H9 (cell line): Measurements from ENCODE around the gene BPIFA1. TPM values are rescaled to one million over a fixed set of nuclear protein-coding genes. Genes with fewer than 3 reads are reported as not detected.

Experiments
- DNase-seq: peaks from one replicate; pipeline ENCODE4 v3.0.0-alpha.2; 2017
- H2AFZ ChIP-seq: one replicate; pipeline ENCODE4 v1.6.1; 2013; ENCODE audit warnings: mild to moderate bottlenecking, low read length, control low read depth, moderate library complexity
- H2AK5ac ChIP-seq: 2 replicates; pipeline ENCODE4 v1.6.1; 2013; ENCODE audit warnings: low read length, control low read depth, mixed read lengths; ENCODE audit not compliant: insufficient read length
- H2BK120ac ChIP-seq: one replicate; pipeline ENCODE4 v1.6.1; 2013; ENCODE audit warnings: low read depth, mild to moderate bottlenecking, low read length, control low read depth, inconsistent platforms; ENCODE audit not compliant: poor library complexity, severe bottlenecking
- H2BK12ac ChIP-seq: 2 replicates; pipeline ENCODE4 v1.6.1; 2013; ENCODE audit warnings: low read length, control low read depth, mixed read lengths, low read depth; ENCODE audit not compliant: insufficient read length
- H2BK15ac ChIP-seq: 2 replicates; pipeline ENCODE4 v1.6.1; 2013; ENCODE audit warnings: low read depth, low read length, control low read depth
- H2BK20ac ChIP-seq: one replicate; pipeline ENCODE4 v1.6.1; 2013; ENCODE audit warnings: low read depth, mild to moderate bottlenecking, low read length, control low read depth, inconsistent platforms; ENCODE audit not compliant: poor library complexity, severe bottlenecking
- H2BK5ac ChIP-seq: 2 replicates; pipeline ENCODE4 v1.6.1; 2013; ENCODE audit warnings: low read length, control low read depth, mixed read lengths; ENCODE audit not compliant: insufficient read length
- H3K14ac ChIP-seq: 2 replicates; pipeline ENCODE4 v1.6.1; 2013; ENCODE audit warnings: low read length, control low read depth; ENCODE audit not compliant: insufficient read depth
- H3K18ac ChIP-seq: 2 replicates; pipeline ENCODE4 v1.6.1; 2013; ENCODE audit warnings: low read depth, mild to moderate bottlenecking, mixed read lengths, low read length, control low read depth; ENCODE audit not compliant: insufficient read length
- H3K23ac ChIP-seq: 2 replicates; pipeline ENCODE4 v1.6.1; 2013; ENCODE audit warnings: low read length, control low read depth, mixed read lengths, low read depth; ENCODE audit not compliant: insufficient read length
- H3K23me2 ChIP-seq: 2 replicates; pipeline ENCODE4 v1.6.1; 2013; ENCODE audit warnings: low read depth, mild to moderate bottlenecking, mixed read lengths, low read length, control low read depth; ENCODE audit not compliant: insufficient read length, poor library complexity, severe bottlenecking
- H3K27ac ChIP-seq: 2 replicates; pipeline ENCODE4 v1.5.1; 2013; ENCODE audit warnings: low read length, control low read depth, mixed read lengths, low read depth; ENCODE audit not compliant: insufficient read length
- H3K27me3 ChIP-seq: 2 replicates; pipeline ENCODE4 v1.6.1; 2013; ENCODE audit warnings: low read length, control low read depth, inconsistent platforms; ENCODE audit not compliant: insufficient read depth
- H3K4ac ChIP-seq: 2 replicates; pipeline ENCODE4 v1.6.1; 2013; ENCODE audit warnings: low read depth, mild to moderate bottlenecking, control low read depth, inconsistent platforms, low read length, moderate library complexity
- H3K4me1 ChIP-seq: 2 replicates; pipeline ENCODE4 v1.6.1; 2013; ENCODE audit warnings: low read length, control low read depth, inconsistent platforms; ENCODE audit not compliant: insufficient read depth
- H3K4me2 ChIP-seq: 2 replicates; pipeline ENCODE4 v1.6.1; 2013; ENCODE audit warnings: low read length, control low read depth, mixed read lengths; ENCODE audit not compliant: insufficient read length, insufficient read depth
- H3K56ac ChIP-seq: 2 replicates; pipeline ENCODE4 v1.6.1; 2013; ENCODE audit warnings: low read depth, mild to moderate bottlenecking, mixed read lengths, low read length, control low read depth; ENCODE audit not compliant: insufficient read length
- H3K79me1 ChIP-seq: 2 replicates; pipeline ENCODE4 v1.6.1; 2013; ENCODE audit warnings: low read depth, mild to moderate bottlenecking, moderate library complexity, low read length, control low read depth, inconsistent platforms; ENCODE audit not compliant: insufficient read depth, poor library complexity, severe bottlenecking
- H3K79me2 ChIP-seq: 2 replicates; pipeline ENCODE4 v1.6.1; 2013; ENCODE audit warnings: low read length, control low read depth, inconsistent platforms; ENCODE audit not compliant: insufficient read depth
- H3K9ac ChIP-seq: 2 replicates; pipeline ENCODE4 v1.6.1; 2013; ENCODE audit warnings: low read length, control low read depth, mixed read lengths; ENCODE audit not compliant: insufficient read length; ENCODE audit errors: extremely low read depth
- H3K9me3 ChIP-seq: one replicate; pipeline ENCODE4 v1.6.1; 2013; ENCODE audit warnings: low read depth, low read length, inconsistent platforms; ENCODE audit not compliant: control insufficient read depth
- H3T11ph ChIP-seq: one replicate; pipeline ENCODE4 v1.6.1; 2013; ENCODE audit warnings: mild to moderate bottlenecking, low read length, control low read depth, inconsistent platforms
- H4K20me1 ChIP-seq: one replicate; pipeline ENCODE4 v1.6.1; 2013; ENCODE audit not compliant: control insufficient read depth, insufficient read length, insufficient read depth
- H4K5ac ChIP-seq: 2 replicates; pipeline ENCODE4 v1.6.1; 2013; ENCODE audit warnings: low read depth, mild to moderate bottlenecking, mixed read lengths, low read length, control low read depth; ENCODE audit not compliant: insufficient read length
- H4K8ac ChIP-seq: replicated peaks from 2 replicates; pipeline ENCODE4 v1.6.1; 2013; ENCODE audit warnings: low read length, control low read depth, mixed read lengths, low read depth; ENCODE audit not compliant: insufficient read length
- H4K91ac ChIP-seq: 2 replicates; pipeline ENCODE4 v1.6.1; 2013; ENCODE audit warnings: low read depth, mild to moderate bottlenecking, moderate library complexity, mixed read lengths, low read length, control low read depth; ENCODE audit not compliant: insufficient read length
- H3K27ac Mint-ChIP-seq, 3 experiments: 2 replicates in 2 of 3; 3 replicates in 1 of 3; pipeline ENCODE4 v1.8.0; 2020 to 2021; ENCODE audit warnings: mixed read lengths in 3 of 3, mild to moderate bottlenecking in 1 of 3, moderate library complexity in 1 of 3
- H3K27me3 Mint-ChIP-seq: 2 replicates; pipeline ENCODE4 v1.8.0; 2021; ENCODE audit warnings: low read depth, mild to moderate bottlenecking, moderate library complexity, mixed read lengths
- H3K36me3 Mint-ChIP-seq, 3 experiments: 2 replicates in 2 of 3; 3 replicates in 1 of 3; pipeline ENCODE4 v1.8.0; 2020 to 2021; ENCODE audit warnings: low read depth in 3 of 3, mixed read lengths in 3 of 3; ENCODE audit not compliant: insufficient read depth in 1 of 3
- H3K4me1 Mint-ChIP-seq, 2 experiments: 2 replicates each; pipeline ENCODE4 v1.8.0; 2020; ENCODE audit warnings: mixed read lengths in 2 of 2
- H3K4me3 Mint-ChIP-seq, 2 experiments: 2 replicates in 1 of 2; 3 replicates in 1 of 2; pipeline ENCODE4 v1.8.0; 2020 to 2021; ENCODE audit warnings: mild to moderate bottlenecking in 2 of 2, mixed read lengths in 2 of 2, moderate library complexity in 1 of 2
- H3K9me3 Mint-ChIP-seq, 2 experiments: 2 replicates in 1 of 2; 3 replicates in 1 of 2; pipeline ENCODE4 v1.8.0; 2020; ENCODE audit warnings: mild to moderate bottlenecking in 2 of 2, mixed read lengths in 2 of 2, moderate library complexity in 1 of 2
- CTCF ChIP-seq: fragments of 200-600 bp; sonication (generic); conservative IDR thresholded peaks from 3 replicates; pipeline ENCODE4 v1.8.0; 2021; ENCODE audit warnings: antibody characterized with exemption, mild to moderate bottlenecking
- WGBS: extraction: QIAGEN DNeasy Blood & Tissue Kit; methylation state at CpG from one replicate; pipeline ENCODE4 v1.1.7; 2013; ENCODE audit warnings: missing lambda C conversion rate, low lambda C conversion rate, mixed read lengths; ENCODE audit not compliant: insufficient read length; ENCODE audit errors: extremely low coverage; 5-methylcytosine and 5-hydroxymethylcytosine counted together
- total RNA-seq: library from RNA; stranded (reverse); gene quantifications from 2 replicates; pipeline ENCODE4 v1.2.1, GENCODE V29; 2021

BPIFA1 gene
- total RNA-seq, 1 experiment from 2014 or later: not detected

DNA sequence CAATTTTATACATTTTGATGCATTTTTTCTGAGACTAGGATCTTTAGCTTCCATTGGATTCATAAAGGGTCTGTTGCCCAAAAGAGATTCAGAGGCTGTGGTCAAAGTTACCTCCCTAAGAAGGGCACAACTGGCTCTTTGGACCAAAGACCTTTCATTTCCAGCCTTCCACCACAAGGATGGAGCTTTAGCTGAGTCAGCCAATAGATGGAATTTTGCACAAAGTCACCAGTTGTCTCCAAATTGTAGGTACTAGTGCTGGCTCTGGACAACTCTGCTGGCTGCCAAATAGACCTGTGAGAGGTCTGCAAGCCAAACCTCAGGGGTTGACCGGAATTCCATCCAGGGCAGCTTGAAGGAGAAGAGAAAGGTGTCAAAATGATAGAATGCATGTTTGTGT lies 555 bp downstream of the BPIFA1 start:
- Histone ChIP-seq H4K20me1 (no peaks in the 10 kb centered on the region), H4K8ac (no peak overlapping the region), H3K4ac (no peak overlapping the region), H3K23me2 (no peaks in the 10 kb centered on the region), H2AK5ac (no peak overlapping the region), H3K9me3 (no peaks in the 10 kb centered on the region), H3K14ac (no peak overlapping the region), H2BK12ac (no peak overlapping the region), H4K5ac (no peak overlapping the region), H3K27ac (no peak overlapping the region), H3T11ph (no peak overlapping the region), H2BK5ac (no peak overlapping the region), H3K4me1 (no peaks in the 10 kb centered on the region), H3K4me2 (no peak overlapping the region), H2AFZ (no peak overlapping the region), H3K27me3 (no peaks in the 10 kb centered on the region), H3K18ac (no peak overlapping the region), H3K56ac (no peak overlapping the region), H3K79me1 (no peaks in the 10 kb centered on the region), H2BK120ac (no peak overlapping the region), H3K9ac (no peak overlapping the region), H2BK20ac (no peak overlapping the region), H2BK15ac (no peak overlapping the region), H3K23ac (no peak overlapping the region), H3K79me2 (no peaks in the 10 kb centered on the region), H4K91ac (no peak overlapping the region)
- H3K9me3 Mint-ChIP-seq: no peaks in the 10 kb centered on the region; a peak in 1 of 5 replicates
- H3K4me3 Mint-ChIP-seq: no peak overlapping the region
- TF ChIP-seq CTCF: no peak
- H3K36me3 Mint-ChIP-seq: no peaks in the 10 kb centered on the region
- no peak for DNase-seq
- no peak overlapping the region for H3K27ac Mint-ChIP-seq
- no CpG with 5 or more reads among the region's 1 CpG for WGBS
- H3K4me1 Mint-ChIP-seq: peaks cover 5 to 7% of the 10 kb centered on the region in 2 experiments; a peak in 3 of 4 replicates
- H3K27me3 Mint-ChIP-seq: peaks cover 35% of the 10 kb centered on the region
